ENCODE data around the gene ARX.

Gene ARX

DNA sequence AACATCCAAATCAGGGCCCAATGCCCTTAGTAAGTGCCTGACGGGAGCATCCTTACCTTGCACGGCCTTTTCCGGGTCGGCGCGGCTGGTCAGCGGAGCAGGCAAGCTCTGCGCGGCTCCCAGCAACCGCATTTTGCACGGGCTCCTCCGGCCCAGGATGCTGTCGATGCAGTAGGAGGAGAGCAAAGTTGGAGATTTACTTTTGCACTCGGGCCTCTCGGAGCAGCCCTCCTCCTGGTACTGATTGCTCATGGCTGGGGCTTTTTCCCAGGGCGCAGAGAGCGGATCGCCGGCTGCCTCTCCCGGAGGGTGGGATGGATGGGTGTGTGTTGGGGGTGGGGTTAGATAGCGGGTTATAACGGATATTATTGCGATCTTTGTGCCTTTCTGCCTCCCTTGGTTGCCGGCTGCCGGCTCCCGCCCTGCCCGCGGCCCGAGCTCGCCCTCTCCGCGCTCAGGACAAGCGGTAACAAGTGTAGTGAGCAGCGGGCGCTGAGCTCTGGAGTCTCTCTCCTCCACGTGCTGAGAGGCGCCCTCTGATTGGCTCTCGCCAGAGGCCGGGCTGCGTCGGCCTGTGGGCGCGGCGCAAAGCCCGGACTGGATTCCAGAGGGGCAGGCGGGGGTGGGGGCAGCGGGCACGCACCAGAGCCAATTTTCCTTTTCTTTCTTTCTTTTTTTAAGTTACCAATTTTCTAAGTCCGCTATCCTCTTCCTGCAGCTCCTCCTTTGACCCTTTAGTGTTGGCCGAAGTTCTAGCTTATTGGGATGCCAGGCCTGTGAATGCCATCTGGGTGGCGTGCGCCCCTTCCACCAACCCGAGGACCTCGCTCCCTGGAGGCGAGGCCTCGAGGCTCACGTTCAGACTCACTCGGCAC lies at the start of gene ARX:
ARX (minus strand) TSS at position 480 of the 875 bp plus-strand sequence; CDS start at position 252, 228 bp downstream.
- Histone ChIP-seq H3K36me3 (ENCODE audit: insufficient read depth, low read length) (no peaks in the 10 kb centered on the region), H3K27ac (ENCODE audit: low read depth, low read length) (no peak within 1 kb of the TSS), H3K27me3 (ENCODE audit: insufficient read depth, low read length) (peaks cover 96% of the 10 kb centered on the region), H3K4me1 (ENCODE audit: control insufficient read depth, insufficient read depth, low read length, unreplicated experiment) (peaks cover 8% of the 10 kb centered on the region), H3K4me3 (ENCODE audit: low read depth, low read length) (no peak within 1 kb of the TSS), H3K79me2 (ENCODE audit: control insufficient read depth, insufficient read depth, low read length, unreplicated experiment) (no peaks in the 10 kb centered on the region), H2AFZ (ENCODE audit: low read length, unreplicated experiment) (no peak within 1 kb of the TSS)

DNA sequence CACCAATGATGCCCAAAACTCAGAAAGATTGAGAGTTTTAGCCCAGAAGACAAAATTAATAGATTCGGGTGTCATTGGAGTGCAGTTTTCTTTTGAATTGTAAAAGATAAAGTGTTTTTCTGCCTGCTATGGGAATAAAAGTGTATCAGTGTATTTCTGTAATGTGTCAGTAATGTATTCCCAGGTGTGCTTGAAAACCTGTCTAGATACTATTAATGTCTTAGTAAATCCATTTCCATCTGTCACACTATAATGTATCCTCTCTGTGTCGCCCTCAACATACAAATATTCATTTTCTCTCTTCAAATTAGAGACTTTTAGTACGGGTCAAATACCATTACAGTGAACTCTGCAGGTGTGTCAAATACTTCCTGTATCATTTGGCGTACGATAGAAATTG lies 43.5 kb upstream of the ARX start:
- Histone ChIP-seq H3K36me3 (ENCODE audit: insufficient read depth, low read length) (no peaks in the 10 kb centered on the region), H3K79me2 (ENCODE audit: control insufficient read depth, insufficient read depth, low read length, unreplicated experiment) (no peaks in the 10 kb centered on the region), H3K4me3 (ENCODE audit: low read depth, low read length) (no peak overlapping the region), H3K4me1 (ENCODE audit: control insufficient read depth, insufficient read depth, low read length, unreplicated experiment) (no peaks in the 10 kb centered on the region), H2AFZ (ENCODE audit: low read length, unreplicated experiment) (no peak overlapping the region), H3K27me3 (ENCODE audit: insufficient read depth, low read length) (no peaks in the 10 kb centered on the region), H3K27ac (ENCODE audit: low read depth, low read length) (no peak overlapping the region)

DNA sequence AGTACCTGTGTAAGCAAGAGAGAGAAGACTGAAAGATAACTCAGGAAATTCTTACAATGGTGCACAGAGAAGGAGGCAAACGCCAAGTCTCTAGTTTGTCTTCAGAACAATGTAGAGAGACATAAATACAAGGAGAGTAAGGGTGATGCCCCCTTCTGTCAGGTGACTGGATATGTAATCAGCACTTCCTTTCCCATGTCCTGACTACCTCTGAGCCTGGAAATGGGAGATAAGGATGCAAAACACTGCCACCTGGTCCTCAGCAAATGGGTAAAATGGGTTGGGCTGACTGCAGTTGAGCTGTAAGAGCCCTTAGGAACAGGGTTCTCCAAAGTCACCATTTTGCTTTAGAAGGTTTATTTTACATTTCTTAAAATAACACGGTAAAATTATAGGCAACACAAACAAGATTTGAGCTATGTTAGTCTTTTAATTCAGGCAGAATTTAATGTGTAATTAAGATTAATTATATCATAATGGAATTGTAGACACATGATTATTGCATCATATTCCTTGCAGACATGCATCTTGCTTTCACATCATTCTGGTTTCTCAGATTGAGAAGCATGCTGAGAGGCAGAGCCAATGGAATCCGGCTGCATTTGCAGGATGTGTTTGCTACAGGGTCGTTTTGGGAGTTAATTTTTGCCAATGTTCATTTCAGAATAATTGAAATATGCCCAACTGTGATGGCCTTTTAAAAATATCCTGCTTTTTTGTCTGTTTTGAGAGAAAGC lies 37.2 kb upstream of the ARX start:
- Histone ChIP-seq H2AFZ (ENCODE audit: low read length, unreplicated experiment) (no peak overlapping the region), H3K79me2 (ENCODE audit: control insufficient read depth, insufficient read depth, low read length, unreplicated experiment) (no peaks in the 10 kb centered on the region), H3K27ac (ENCODE audit: low read depth, low read length) (no peak overlapping the region), H3K4me1 (ENCODE audit: control insufficient read depth, insufficient read depth, low read length, unreplicated experiment) (no peaks in the 10 kb centered on the region), H3K27me3 (ENCODE audit: insufficient read depth, low read length) (peaks cover 32% of the 10 kb centered on the region), H3K36me3 (ENCODE audit: insufficient read depth, low read length) (no peaks in the 10 kb centered on the region), H3K4me3 (ENCODE audit: low read depth, low read length) (no peak overlapping the region)

DNA sequence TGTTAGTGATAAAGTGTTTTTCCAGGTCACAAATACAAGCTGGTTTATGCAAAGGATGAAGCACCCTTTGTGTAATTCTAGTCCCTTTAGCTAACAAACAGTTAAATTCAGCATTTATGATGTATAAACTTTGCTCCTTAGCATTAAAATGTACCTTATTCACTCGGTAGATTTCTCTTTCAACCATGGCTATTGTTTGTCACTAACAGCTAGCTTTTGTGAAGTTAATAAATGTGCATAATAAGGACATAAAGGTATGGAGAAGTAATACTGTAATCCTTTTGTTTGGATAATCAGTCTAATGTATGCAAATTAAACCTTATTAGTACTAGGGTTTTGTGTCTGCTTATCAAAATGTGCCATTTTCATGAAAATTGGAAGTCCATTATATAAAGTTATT lies 34.2 kb upstream of the ARX start:
- no peaks in the 10 kb centered on the region for H3K79me2 ChIP-seq (ENCODE audit: control insufficient read depth, insufficient read depth, low read length, unreplicated experiment)
- H3K4me1 ChIP-seq (ENCODE audit: control insufficient read depth, insufficient read depth, low read length, unreplicated experiment) = no peaks in the 10 kb centered on the region
- H3K36me3 ChIP-seq (ENCODE audit: insufficient read depth, low read length) = no peaks in the 10 kb centered on the region
- no peak overlapping the region for H3K4me3 ChIP-seq (ENCODE audit: low read depth, low read length)
- no peak overlapping the region for H2AFZ ChIP-seq (ENCODE audit: low read length, unreplicated experiment)
- H3K27ac ChIP-seq (ENCODE audit: low read depth, low read length) = no peak overlapping the region
- H3K27me3 ChIP-seq (ENCODE audit: insufficient read depth, low read length) = peaks cover 38% of the 10 kb centered on the region

DNA sequence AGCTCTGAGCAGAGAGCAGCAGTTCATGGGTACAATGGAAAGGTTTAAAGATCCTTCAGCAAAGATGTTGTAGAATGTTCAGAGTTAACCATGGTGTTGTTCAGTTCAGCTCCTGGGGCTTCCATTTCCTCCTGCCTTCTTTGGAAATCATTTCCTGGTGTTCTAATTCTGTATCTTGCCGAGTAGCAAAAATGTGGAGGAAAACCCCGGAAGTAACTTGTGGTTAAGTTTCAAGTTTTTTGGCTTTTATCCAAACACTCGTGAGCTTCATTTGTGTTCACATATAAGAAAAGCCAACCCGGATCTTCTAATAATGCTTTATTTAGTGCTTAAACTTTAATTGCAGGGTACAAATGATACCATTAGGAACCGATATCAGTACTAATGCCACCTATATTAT lies 33.6 kb upstream of the ARX start:
- Histone ChIP-seq H3K27ac (ENCODE audit: low read depth, low read length) (no peak overlapping the region), H3K4me1 (ENCODE audit: control insufficient read depth, insufficient read depth, low read length, unreplicated experiment) (no peaks in the 10 kb centered on the region), H2AFZ (ENCODE audit: low read length, unreplicated experiment) (peak overlapping the region; percentile 38)

DNA sequence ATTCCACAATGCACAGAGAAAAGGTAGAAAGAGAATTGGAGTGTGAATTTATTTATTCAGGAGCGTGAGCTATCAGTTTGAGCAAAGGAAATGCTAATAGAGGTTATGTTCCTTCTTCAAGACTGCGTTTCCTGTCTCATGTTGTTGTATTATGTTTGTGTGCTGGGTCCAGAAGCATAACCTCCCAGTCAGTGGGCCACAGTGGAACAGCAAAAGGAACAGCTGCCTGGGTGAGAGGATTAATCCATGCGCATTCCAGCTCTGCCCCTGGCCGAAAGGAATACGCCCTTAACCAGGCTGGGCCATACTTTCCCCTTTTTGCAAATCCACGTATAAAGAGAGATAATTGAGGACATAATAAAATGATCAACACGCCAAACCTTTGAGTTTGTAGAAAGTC lies 32.4 kb upstream of the ARX start:
- H3K27me3 ChIP-seq (ENCODE audit: insufficient read depth, low read length) = peaks cover 38% of the 10 kb centered on the region
- H3K27ac ChIP-seq (ENCODE audit: low read depth, low read length) = no peak overlapping the region
- H3K79me2 ChIP-seq (ENCODE audit: control insufficient read depth, insufficient read depth, low read length, unreplicated experiment) = no peaks in the 10 kb centered on the region
- H3K36me3 ChIP-seq (ENCODE audit: insufficient read depth, low read length) = no peaks in the 10 kb centered on the region
- H3K4me1 ChIP-seq (ENCODE audit: control insufficient read depth, insufficient read depth, low read length, unreplicated experiment) = no peaks in the 10 kb centered on the region
- H3K4me3 ChIP-seq (ENCODE audit: low read depth, low read length) = no peak overlapping the region
- H2AFZ ChIP-seq (ENCODE audit: low read length, unreplicated experiment) = no peak overlapping the region

More for the DNA sequence above, 33.6 kb upstream of the ARX start:
- no peaks in the 10 kb centered on the region for H3K36me3 ChIP-seq (ENCODE audit: insufficient read depth, low read length)
- peaks cover 38% of the 10 kb centered on the region for H3K27me3 ChIP-seq (ENCODE audit: insufficient read depth, low read length)
- no peaks in the 10 kb centered on the region for H3K79me2 ChIP-seq (ENCODE audit: control insufficient read depth, insufficient read depth, low read length, unreplicated experiment)
- H3K4me3 ChIP-seq (ENCODE audit: low read depth, low read length) = no peak overlapping the region

DNA sequence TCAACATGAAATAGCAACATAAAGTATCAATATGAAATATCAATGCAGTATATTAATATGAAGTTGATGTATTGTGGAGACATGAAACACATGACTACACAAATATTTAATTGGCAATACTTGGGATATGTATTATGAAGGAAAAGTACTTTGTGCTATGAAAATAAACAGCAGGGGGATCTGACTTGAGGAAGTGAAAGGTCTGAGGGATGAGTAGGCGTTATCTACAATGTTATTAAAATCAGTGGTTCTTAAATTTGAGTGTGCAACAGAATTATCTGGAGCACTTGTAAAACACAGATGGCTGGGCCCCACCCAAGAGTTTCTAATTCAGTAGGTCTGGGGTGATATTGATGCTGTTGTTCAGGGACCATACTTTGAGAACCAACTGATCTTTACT lies 27.4 kb upstream of the ARX start:
- Histone ChIP-seq H3K79me2 (ENCODE audit: control insufficient read depth, insufficient read depth, low read length, unreplicated experiment) (no peaks in the 10 kb centered on the region), H2AFZ (ENCODE audit: low read length, unreplicated experiment) (no peak overlapping the region), H3K27ac (ENCODE audit: low read depth, low read length) (no peak overlapping the region), H3K4me3 (ENCODE audit: low read depth, low read length) (no peak overlapping the region), H3K4me1 (ENCODE audit: control insufficient read depth, insufficient read depth, low read length, unreplicated experiment) (no peaks in the 10 kb centered on the region), H3K36me3 (ENCODE audit: insufficient read depth, low read length) (no peaks in the 10 kb centered on the region), H3K27me3 (ENCODE audit: insufficient read depth, low read length) (peaks cover 9% of the 10 kb centered on the region; the same call in 1 of the 2 replicates)

DNA sequence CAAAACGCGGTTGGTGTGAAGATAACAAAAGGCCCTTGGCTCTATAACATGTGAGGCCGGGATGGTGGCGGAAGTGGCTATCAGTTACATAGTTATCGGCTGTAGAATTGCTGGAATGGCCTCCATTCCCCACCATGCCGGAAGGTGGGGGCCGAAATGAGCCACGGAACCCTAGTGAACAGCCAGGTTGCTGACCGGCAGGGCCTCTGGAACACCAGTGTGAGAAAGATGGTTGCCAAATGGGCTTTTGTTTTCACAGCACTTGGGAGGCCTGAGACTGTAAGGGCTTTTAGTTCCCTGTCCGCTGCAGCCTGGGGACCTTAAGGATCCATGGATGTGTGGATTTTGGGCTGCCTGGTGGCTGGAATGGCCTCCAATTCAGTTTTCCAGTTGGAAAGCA lies 23.3 kb upstream of the ARX start:
- no peaks in the 10 kb centered on the region for H3K4me1 ChIP-seq (ENCODE audit: control insufficient read depth, insufficient read depth, low read length, unreplicated experiment)
- no peaks in the 10 kb centered on the region for H3K36me3 ChIP-seq (ENCODE audit: insufficient read depth, low read length)
- no peak overlapping the region for H3K4me3 ChIP-seq (ENCODE audit: low read depth, low read length)
- H3K79me2 ChIP-seq (ENCODE audit: control insufficient read depth, insufficient read depth, low read length, unreplicated experiment) = no peaks in the 10 kb centered on the region
- H2AFZ ChIP-seq (ENCODE audit: low read length, unreplicated experiment) = no peak overlapping the region
- no peak overlapping the region for H3K27ac ChIP-seq (ENCODE audit: low read depth, low read length)
- H3K27me3 ChIP-seq (ENCODE audit: insufficient read depth, low read length) = peaks cover 5% of the 10 kb centered on the region; the same call in 1 of the 2 replicates

DNA sequence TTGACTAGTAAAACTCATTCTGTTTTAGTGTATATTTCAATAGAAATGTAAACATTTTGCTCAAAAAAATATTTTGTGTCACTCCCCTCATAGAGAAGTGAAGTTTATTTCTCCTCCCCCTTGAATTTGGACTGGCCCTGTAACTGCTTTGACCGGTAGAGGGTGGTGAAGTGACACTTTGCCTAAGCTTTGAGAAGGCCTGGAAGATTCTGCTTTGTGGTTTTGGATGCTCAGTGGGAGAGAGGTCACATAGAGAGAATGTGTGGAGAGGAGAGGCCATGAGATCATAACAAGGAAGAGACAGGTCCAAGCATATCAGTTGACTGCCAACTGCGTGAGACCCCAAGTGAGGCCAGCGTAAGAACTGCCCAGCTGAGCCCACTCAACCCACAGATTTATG lies 19.1 kb upstream of the ARX start:
- Histone ChIP-seq H3K27me3 (ENCODE audit: insufficient read depth, low read length) (peaks cover 5% of the 10 kb centered on the region; the same call in 1 of the 2 replicates), H3K79me2 (ENCODE audit: control insufficient read depth, insufficient read depth, low read length, unreplicated experiment) (no peaks in the 10 kb centered on the region), H3K4me1 (ENCODE audit: control insufficient read depth, insufficient read depth, low read length, unreplicated experiment) (no peaks in the 10 kb centered on the region), H3K27ac (ENCODE audit: low read depth, low read length) (no peak overlapping the region), H3K36me3 (ENCODE audit: insufficient read depth, low read length) (no peaks in the 10 kb centered on the region), H3K4me3 (ENCODE audit: low read depth, low read length) (no peak overlapping the region), H2AFZ (ENCODE audit: low read length, unreplicated experiment) (no peak overlapping the region)

DNA sequence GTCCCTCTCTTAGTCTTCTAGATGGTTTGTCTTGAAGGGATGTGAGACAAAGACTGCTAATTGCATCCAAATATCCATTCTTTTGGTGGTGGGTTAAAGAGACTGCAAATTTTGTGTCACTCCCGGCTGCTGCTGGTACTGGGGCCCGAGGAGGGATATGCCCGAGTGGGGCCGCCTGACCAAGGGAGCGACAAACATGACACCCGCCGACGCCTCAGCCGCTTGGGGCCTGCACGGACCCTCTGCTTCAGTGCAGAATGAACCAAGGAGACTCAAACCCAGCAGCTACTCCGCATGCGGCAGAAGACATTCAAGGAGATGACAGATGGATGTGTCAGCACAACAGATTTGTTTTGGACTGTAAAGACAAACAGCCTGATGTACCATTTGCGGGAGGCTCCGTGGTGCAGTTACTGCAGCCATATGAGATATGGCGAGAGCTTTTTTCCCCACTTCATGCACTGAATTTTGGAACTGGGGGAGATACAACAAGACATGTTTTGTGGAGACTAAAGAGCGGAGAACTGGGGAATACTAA lies 13.6 kb upstream of the ARX start:
- H3K36me3 ChIP-seq (ENCODE audit: insufficient read depth, low read length) = no peaks in the 10 kb centered on the region
- H3K4me1 ChIP-seq (ENCODE audit: control insufficient read depth, insufficient read depth, low read length, unreplicated experiment) = peaks cover 9% of the 10 kb centered on the region
- no peaks in the 10 kb centered on the region for H3K79me2 ChIP-seq (ENCODE audit: control insufficient read depth, insufficient read depth, low read length, unreplicated experiment)
- H2AFZ ChIP-seq (ENCODE audit: low read length, unreplicated experiment) = no peak overlapping the region
- no peak overlapping the region for H3K27ac ChIP-seq (ENCODE audit: low read depth, low read length)
- peaks cover 27% of the 10 kb centered on the region for H3K27me3 ChIP-seq (ENCODE audit: insufficient read depth, low read length)
- peak overlapping the region; percentile 49; the same call in 1 of the 2 replicates for H3K4me3 ChIP-seq (ENCODE audit: low read depth, low read length)

Data from ACC112 (cell line).